PC-9 (cell line): ENCODE measurements around the gene B3GAT1. TPM values are rescaled to one million over a fixed set of nuclear protein-coding genes. Genes with fewer than 3 reads are reported as not detected.

ENCODE experiments used
- BruUV-seq: library from RNA; stranded (reverse); fragments of 400-500 nt; replicated peaks from 2 replicates; lab custom pipeline; 2021; lab: Mats Ljungman, UMichigan
- CTCF ChIA-PET: fragments of 300-600 bp; sonication (Branson Sonifier 250); formaldehyde crosslinking; loops from one replicate; lab custom pipeline; 2022; ENCODE audit warnings: antibody characterized with exemption; lab: Charles Lee
- POLR2A ChIA-PET: fragments of 300-600 bp; sonication (Branson Sonifier 250); formaldehyde crosslinking; loops from one replicate; lab custom pipeline; 2022; ENCODE audit warnings: antibody characterized with exemption; ENCODE audit not compliant: unreplicated experiment; lab: Charles Lee
- DNase-seq, 2 experiments: peaks; one replicate each; pipeline versions ENCODE4 v3.0.0 to v3.0.0-alpha.2; 2015 to 2022; ENCODE audit warnings: mixed read lengths in 1 of 2
- H2AFZ ChIP-seq: fragments of 200-600 bp; sonication (generic); 2 replicates; pipeline ENCODE4 v1.8.1; 2017; ENCODE audit warnings: antibody characterized with exemption
- H3F3A ChIP-seq: fragments of 200-600 bp; sonication (generic); 2 replicates; pipeline ENCODE4 v1.8.1; 2017; ENCODE audit warnings: antibody characterized with exemption, mild to moderate bottlenecking, low read depth; ENCODE audit not compliant: insufficient read depth
- H3K27ac ChIP-seq: fragments of 200-600 bp; sonication (generic); 2 replicates; pipeline ENCODE4 v1.6.1; 2016; ENCODE audit warnings: mixed run types
- H3K27me3 ChIP-seq: fragments of 200-600 bp; sonication (generic); 2 replicates; pipeline ENCODE4 v1.6.1; 2016; ENCODE audit warnings: low read depth, mixed run types; ENCODE audit not compliant: insufficient read depth
- H3K36me3 ChIP-seq: fragments of 200-600 bp; sonication (generic); 2 replicates; pipeline ENCODE4 v1.6.1; 2016; ENCODE audit warnings: low read depth, mixed run types
- H3K4me1 ChIP-seq: fragments of 200-600 bp; sonication (generic); replicated peaks from 2 replicates; pipeline ENCODE4 v1.6.1; 2016; ENCODE audit warnings: mixed run types; ENCODE audit not compliant: insufficient read depth
- H3K4me2 ChIP-seq: fragments of 200-600 bp; sonication (generic); 2 replicates; pipeline ENCODE4 v1.6.1; 2017; ENCODE audit warnings: mixed run types
- H3K4me3 ChIP-seq: fragments of 200-600 bp; sonication (generic); 2 replicates; pipeline ENCODE4 v1.6.1; 2016; ENCODE audit warnings: mixed run types
- H3K79me2 ChIP-seq: fragments of 200-600 bp; sonication (generic); 2 replicates; pipeline ENCODE4 v1.6.1; 2017; ENCODE audit warnings: low read depth, mixed run types
- H3K9me2 ChIP-seq: fragments of 200-600 bp; sonication (generic); 2 replicates; pipeline ENCODE4 v1.8.1; 2017; ENCODE audit warnings: mild to moderate bottlenecking; ENCODE audit not compliant: insufficient read depth
- H3K9me3 ChIP-seq: fragments of 200-600 bp; sonication (generic); 2 replicates; pipeline ENCODE4 v1.8.1; 2016; ENCODE audit warnings: low read depth; ENCODE audit not compliant: insufficient read depth
- H4K20me1 ChIP-seq: fragments of 200-600 bp; sonication (generic); 2 replicates; pipeline ENCODE4 v1.8.1; 2017; ENCODE audit not compliant: insufficient read depth
- EZH2 ChIP-seq: fragments of 200-600 bp; sonication (generic); IDR thresholded peaks from 2 replicates; pipeline ENCODE4 v1.8.0; 2017; ENCODE audit warnings: antibody characterized with exemption, low read depth
- intact Hi-C: fragments of 100-400 bp; cut with micrococcal nuclease; formaldehyde crosslinking; loops from one replicate; pipeline ENCODE4 v1.10.0; 2022; ENCODE audit not compliant: unreplicated experiment
- total RNA-seq: library from RNA; stranded (reverse); gene quantifications from 2 replicates; pipeline ENCODE4 v1.2.3, GENCODE V29; 2021
- TF ChIP-seq, protein P1 (sequence below): fragments of 200-600 bp; sonication (generic); conservative IDR thresholded peaks from 2 replicates; pipeline ENCODE4 v1.6.1; 2017; ENCODE audit warnings: mixed run types, antibody characterized with exemption, mild to moderate bottlenecking, moderate library complexity

B3GAT1 gene
- total RNA-seq, 1 experiment from 2014 or later = not detected

DNA sequence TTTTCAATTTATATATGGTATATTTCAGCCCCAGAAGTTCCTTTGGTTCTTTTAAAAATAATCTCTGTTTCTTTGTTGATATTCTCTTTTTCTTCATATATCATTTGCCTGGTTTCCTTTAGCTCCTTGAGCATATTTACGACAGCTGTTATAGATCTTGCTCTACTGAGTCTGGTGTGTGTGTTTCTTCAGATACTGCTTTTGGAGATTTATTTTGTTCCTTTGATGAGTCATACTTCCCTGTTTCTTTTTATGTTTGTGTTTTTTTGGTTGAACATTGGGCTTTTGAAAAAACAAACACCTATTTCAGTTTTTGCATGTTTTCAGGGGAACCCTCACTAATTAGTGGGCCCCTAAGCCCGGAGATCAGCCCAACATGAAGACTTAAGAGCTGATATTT is 56.9 kb downstream of the B3GAT1 start:
- intact Hi-C loops = no loop called here
- peaks cover 5% of the 10 kb centered on the region; the same call in 1 of the 2 replicates for H3K4me1 ChIP-seq
- H3K36me3 ChIP-seq = no peaks in the 10 kb centered on the region; the same call in 1 of the 2 replicates
- H3K9me3 ChIP-seq = no peaks in the 10 kb centered on the region
- no peaks in the 10 kb centered on the region for H3K79me2 ChIP-seq
- no peaks in the 10 kb centered on the region for H3K9me2 ChIP-seq
- DNase-seq = no peak
- TF ChIP-seq, protein P1, sequence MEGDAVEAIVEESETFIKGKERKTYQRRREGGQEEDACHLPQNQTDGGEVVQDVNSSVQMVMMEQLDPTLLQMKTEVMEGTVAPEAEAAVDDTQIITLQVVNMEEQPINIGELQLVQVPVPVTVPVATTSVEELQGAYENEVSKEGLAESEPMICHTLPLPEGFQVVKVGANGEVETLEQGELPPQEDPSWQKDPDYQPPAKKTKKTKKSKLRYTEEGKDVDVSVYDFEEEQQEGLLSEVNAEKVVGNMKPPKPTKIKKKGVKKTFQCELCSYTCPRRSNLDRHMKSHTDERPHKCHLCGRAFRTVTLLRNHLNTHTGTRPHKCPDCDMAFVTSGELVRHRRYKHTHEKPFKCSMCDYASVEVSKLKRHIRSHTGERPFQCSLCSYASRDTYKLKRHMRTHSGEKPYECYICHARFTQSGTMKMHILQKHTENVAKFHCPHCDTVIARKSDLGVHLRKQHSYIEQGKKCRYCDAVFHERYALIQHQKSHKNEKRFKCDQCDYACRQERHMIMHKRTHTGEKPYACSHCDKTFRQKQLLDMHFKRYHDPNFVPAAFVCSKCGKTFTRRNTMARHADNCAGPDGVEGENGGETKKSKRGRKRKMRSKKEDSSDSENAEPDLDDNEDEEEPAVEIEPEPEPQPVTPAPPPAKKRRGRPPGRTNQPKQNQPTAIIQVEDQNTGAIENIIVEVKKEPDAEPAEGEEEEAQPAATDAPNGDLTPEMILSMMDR = no peak
- TF ChIP-seq EZH2 = no peak
- no peaks in the 10 kb centered on the region for H3K27me3 ChIP-seq
- H3K27ac ChIP-seq = no peak overlapping the region
- H2AFZ ChIP-seq = no peak overlapping the region
- no TSS peak for BruUV-seq
- CTCF ChIA-PET = no interaction called here
- no peak overlapping the region for H3K4me2 ChIP-seq
- POLR2A ChIA-PET = no interaction called here
- H3F3A ChIP-seq = no peaks in the 10 kb centered on the region; the same call in 1 of the 2 replicates
- no peak overlapping the region for H3K4me3 ChIP-seq
- no peaks in the 10 kb centered on the region for H4K20me1 ChIP-seq

GRCh38 chr11:134352111-134352510 is 59.9 kb downstream of the B3GAT1 start:
- Histone ChIP-seq H3K4me2 (no peak overlapping the region), H4K20me1 (no peaks in the 10 kb centered on the region), H3K4me1 (peaks cover 5% of the 10 kb centered on the region; the same call in 1 of the 2 replicates), H3K79me2 (no peaks in the 10 kb centered on the region), H3K27ac (no peak overlapping the region), H3K4me3 (no peak overlapping the region), H3K36me3 (no peaks in the 10 kb centered on the region; the same call in 1 of the 2 replicates), H3K9me2 (no peaks in the 10 kb centered on the region), H3K9me3 (no peaks in the 10 kb centered on the region), H3K27me3 (no peaks in the 10 kb centered on the region), H3F3A (no peaks in the 10 kb centered on the region; the same call in 1 of the 2 replicates), H2AFZ (no peak overlapping the region)
- no peak for TF ChIP-seq EZH2
- TF ChIP-seq, protein P1 = no peak
- ChIA-PET POLR2A (no interaction called here), CTCF (no interaction called here)
- intact Hi-C loops = no loop called here
- no peak for DNase-seq
- BruUV-seq = no TSS peak

DNA sequence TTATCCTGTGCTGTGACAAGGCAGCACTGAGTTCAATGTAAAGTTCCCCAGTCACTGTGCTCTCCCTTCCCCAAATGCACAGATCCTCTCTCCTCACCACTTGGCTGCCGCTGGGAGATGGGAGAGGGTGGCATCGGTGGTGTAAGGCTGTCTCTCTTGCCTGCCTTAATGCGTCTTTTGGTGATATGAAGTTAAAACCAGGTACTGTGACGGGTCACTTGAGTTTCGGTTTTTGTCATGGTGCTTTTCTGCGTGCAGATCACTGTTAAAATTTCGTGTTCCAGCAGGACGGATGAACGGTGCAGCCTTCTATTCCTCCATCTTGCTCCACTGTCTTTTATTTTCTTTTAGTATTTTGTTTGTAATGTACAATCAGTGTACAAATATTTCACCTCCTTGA is 61.7 kb downstream of the B3GAT1 start:
- TF ChIP-seq, protein P1 = no peak
- TF ChIP-seq EZH2 = no peak
- H3K4me2 ChIP-seq = no peak overlapping the region
- intact Hi-C loops = no loop called here
- H3K9me3 ChIP-seq = no peaks in the 10 kb centered on the region
- H3K27me3 ChIP-seq = no peaks in the 10 kb centered on the region
- H3K9me2 ChIP-seq = no peaks in the 10 kb centered on the region
- H3K4me1 ChIP-seq = peaks cover 5% of the 10 kb centered on the region; the same call in 1 of the 2 replicates
- no peak for DNase-seq
- no peak overlapping the region for H2AFZ ChIP-seq
- no peaks in the 10 kb centered on the region for H3K36me3 ChIP-seq
- ChIA-PET CTCF (no interaction called here), POLR2A (no interaction called here)
- H3K4me3 ChIP-seq = no peak overlapping the region
- no peaks in the 10 kb centered on the region; the same call in 1 of the 2 replicates for H3F3A ChIP-seq
- no peak overlapping the region for H3K27ac ChIP-seq
- no peaks in the 10 kb centered on the region for H3K79me2 ChIP-seq
- H4K20me1 ChIP-seq = no peaks in the 10 kb centered on the region
- no TSS peak for BruUV-seq
